IMR-90 (cell line): ENCODE measurements around the gene NLGN3. TPM values are rescaled to one million over a fixed set of nuclear protein-coding genes. Genes with fewer than 3 reads are reported as not detected.

Experiments used
- ATAC-seq: fragments of 200-7000 bp; cut with Tn5 transposase; 2 replicates; pipeline ENCODE4 v1.9.1; 2020; ENCODE audit warnings: low read depth, mild to moderate bottlenecking, moderate library complexity
- BruUV-seq: library from RNA; stranded (reverse); fragments of 400-500 nt; replicated peaks from 2 replicates; lab custom pipeline; 2021; lab: Mats Ljungman, UMichigan
- CTCF ChIA-PET: fragments of 300-600 bp; formaldehyde crosslinking; extraction: SDS; loops from one replicate; lab custom pipeline; 2021; ENCODE audit warnings: antibody characterized with exemption; lab: Yijun Ruan, JAX
- POLR2A ChIA-PET: fragments of 300-600 bp; sonication (Branson Sonifier 250); formaldehyde crosslinking; loops from one replicate; lab custom pipeline; 2022; ENCODE audit warnings: antibody characterized with exemption; ENCODE audit not compliant: unreplicated experiment; lab: Charles Lee
- DNase-seq: peaks from one replicate; pipeline ENCODE4 v3.0.0; 2013
- H2AFZ ChIP-seq: replicated peaks from 2 replicates; pipeline ENCODE3; 2013; ENCODE audit warnings: low read length, mild to moderate bottlenecking; ENCODE audit not compliant: poor library complexity
- H2AK5ac ChIP-seq: 2 replicates; pipeline ENCODE4 v1.6.1; 2013; ENCODE audit warnings: low read depth, low read length, inconsistent platforms
- H2AK9ac ChIP-seq: replicated peaks from 2 replicates; pipeline ENCODE3; 2013; ENCODE audit warnings: mild to moderate bottlenecking, low read depth, low read length, moderate library complexity; ENCODE audit not compliant: poor library complexity
- H2BK120ac ChIP-seq: 2 replicates; pipeline ENCODE4 v1.6.1; 2013; ENCODE audit warnings: low read depth, low read length, inconsistent platforms
- H2BK15ac ChIP-seq: 3 replicates; pipeline ENCODE4 v1.6.1; 2013; ENCODE audit warnings: low read depth, low read length, inconsistent platforms
- H2BK20ac ChIP-seq: 2 replicates; pipeline ENCODE4 v1.6.1; 2013; ENCODE audit warnings: low read depth, mild to moderate bottlenecking, inconsistent platforms, low read length, moderate library complexity
- H2BK5ac ChIP-seq: 2 replicates; pipeline ENCODE4 v1.6.1; 2013; ENCODE audit warnings: mild to moderate bottlenecking, low read depth, low read length, inconsistent platforms; ENCODE audit not compliant: poor library complexity, severe bottlenecking
- H3K14ac ChIP-seq: replicated peaks from 2 replicates; pipeline ENCODE4 v1.6.1; 2013; ENCODE audit warnings: low read depth, low read length, inconsistent platforms
- H3K18ac ChIP-seq: 2 replicates; pipeline ENCODE4 v1.6.1; 2013; ENCODE audit warnings: low read depth, low read length, control low read depth
- H3K23ac ChIP-seq: 2 replicates; pipeline ENCODE4 v1.6.1; 2013; ENCODE audit warnings: low read depth, low read length, inconsistent platforms
- H3K27ac ChIP-seq: 2 replicates; pipeline ENCODE4 v1.5.1; 2013; ENCODE audit warnings: mild to moderate bottlenecking, control low read depth, low read length; ENCODE audit not compliant: insufficient read depth
- H3K27me3 ChIP-seq: 2 replicates; pipeline ENCODE4 v1.6.1; 2013; ENCODE audit warnings: low read length; ENCODE audit not compliant: control insufficient read depth, insufficient read depth
- H3K36me3 ChIP-seq: 2 replicates; pipeline ENCODE4 v1.6.1; 2013; ENCODE audit warnings: low read length, mixed read lengths; ENCODE audit not compliant: control insufficient read depth, insufficient read depth
- H3K4ac ChIP-seq: 2 replicates; pipeline ENCODE4 v1.6.1; 2013; ENCODE audit warnings: low read depth, low read length, inconsistent platforms
- H3K4me1 ChIP-seq: 2 replicates; pipeline ENCODE4 v1.6.1; 2013; ENCODE audit warnings: low read length, mixed read lengths; ENCODE audit not compliant: control insufficient read depth, insufficient read depth
- H3K4me2 ChIP-seq: 2 replicates; pipeline ENCODE4 v1.6.1; 2013; ENCODE audit warnings: low read depth, mild to moderate bottlenecking, control low read depth, low read length, moderate library complexity
- H3K4me3 ChIP-seq: 2 replicates; pipeline ENCODE4 v1.5.1; 2013; ENCODE audit warnings: low read depth, mild to moderate bottlenecking, control low read depth, low read length, moderate library complexity; ENCODE audit not compliant: insufficient read depth
- H3K56ac ChIP-seq: 2 replicates; pipeline ENCODE4 v1.6.1; 2013; ENCODE audit warnings: low read length, inconsistent platforms; ENCODE audit not compliant: insufficient read depth; ENCODE audit errors: extremely low read depth
- H3K79me1 ChIP-seq, 2 experiments: 2 replicates each; pipeline ENCODE4 v1.6.1; 2013; ENCODE audit warnings: low read length in 2 of 2, inconsistent platforms in 1 of 2, low read depth in 1 of 2
- H3K9ac ChIP-seq: 2 replicates; pipeline ENCODE4 v1.6.1; 2013; ENCODE audit warnings: low read depth, low read length, control low read depth
- H3K9me1 ChIP-seq: 2 replicates; pipeline ENCODE4 v1.6.1; 2013; ENCODE audit warnings: low read length, inconsistent platforms; ENCODE audit not compliant: insufficient read depth
- H3K9me3 ChIP-seq: 2 replicates; pipeline ENCODE4 v1.6.1; 2013; ENCODE audit warnings: low read length; ENCODE audit not compliant: control insufficient read depth, insufficient read depth
- H4K20me1 ChIP-seq: 2 replicates; pipeline ENCODE4 v1.6.1; 2013; ENCODE audit warnings: low read length, inconsistent platforms; ENCODE audit not compliant: insufficient read depth
- H4K5ac ChIP-seq: 2 replicates; pipeline ENCODE4 v1.6.1; 2013; ENCODE audit warnings: mild to moderate bottlenecking, low read depth, low read length, control low read depth
- H4K8ac ChIP-seq, 2 experiments: 2 replicates each; pipeline ENCODE4 v1.6.1; 2013; ENCODE audit warnings: low read depth in 2 of 2, low read length in 2 of 2, control low read depth in 1 of 2, inconsistent platforms in 1 of 2
- H4K91ac ChIP-seq: 2 replicates; pipeline ENCODE4 v1.6.1; 2013; ENCODE audit warnings: low read depth, low read length, inconsistent platforms; ENCODE audit not compliant: insufficient read depth
- CEBPB ChIP-seq: IDR thresholded peaks from 2 replicates; pipeline ENCODE4 v1.6.1; 2012; ENCODE audit warnings: low read depth, low read length, improper control_type of control experiment
- MAFK ChIP-seq: IDR thresholded peaks from 2 replicates; pipeline ENCODE4 v1.6.1; 2012; ENCODE audit warnings: low read depth, low read length, improper control_type of control experiment
- MXI1 ChIP-seq: IDR thresholded peaks from 2 replicates; pipeline ENCODE4 v1.6.1; 2012; ENCODE audit warnings: low read depth, mild to moderate bottlenecking, low read length, moderate library complexity, borderline replicate concordance
- NFE2L2 ChIP-seq: fragments of 150-350 bp; IDR thresholded peaks from 2 replicates; pipeline ENCODE4 v1.6.1; 2016; ENCODE audit warnings: low read depth, mild to moderate bottlenecking, low read length
- RAD21 ChIP-seq: IDR thresholded peaks from 2 replicates; pipeline ENCODE4 v1.6.1; 2012; ENCODE audit warnings: low read length, improper control_type of control experiment
- SMC3 ChIP-seq: fragments of 150-350 bp; IDR thresholded peaks from 2 replicates; pipeline ENCODE4 v1.6.1; 2016; ENCODE audit warnings: low read depth, mild to moderate bottlenecking, antibody characterized with exemption, low read length, moderate library complexity
- WGBS, 2 experiments: methylation state at CpG; one replicate each; pipeline versions ENCODE4 v1.1.5 to v1.1.7; 2013; ENCODE audit warnings: missing lambda C conversion rate in 2 of 2; ENCODE audit not compliant: insufficient read length in 1 of 2; ENCODE audit errors: extremely low coverage in 2 of 2; 5-methylcytosine and 5-hydroxymethylcytosine counted together
- dilution Hi-C: fragments of 300-500 bp; cut with HindIII; formaldehyde crosslinking; loops from one replicate; pipeline ENCODE4 v1.14.3; 2018; ENCODE audit warnings: low sequenced_read_pairs; ENCODE audit not compliant: unreplicated experiment
- in situ Hi-C: fragments of 300-500 bp; cut with MboI; formaldehyde crosslinking; loops from 3 replicates; pipeline ENCODE4 v1.14.3; 2019; ENCODE audit warnings: low sequenced_read_pairs, inconsistent platforms, mixed read lengths
- intact Hi-C: fragments of 100-400 bp; cut with micrococcal nuclease; formaldehyde crosslinking; loops from 2 replicates; pipeline ENCODE4 v1.10.0; 2022
- polyA plus RNA-seq, 3 experiments: library from polyadenylated mRNA; depleted of rRNA; stranded (reverse); fragments of >200 nt; gene quantifications; 2 replicates each; pipeline ENCODE4 v1.2.3, GENCODE V29; 2012; ENCODE audit warnings: low replicate concordance in 1 of 3
- total RNA-seq: library from RNA; depleted of rRNA; stranded (reverse); fragments of >200 nt; gene quantifications from 2 replicates; pipeline ENCODE4 v1.2.3, GENCODE V29; 2012
- TF ChIP-seq, protein P1 (sequence below): conservative IDR thresholded peaks from 2 replicates; pipeline ENCODE4 v1.5.1; 2012; ENCODE audit warnings: mild to moderate bottlenecking, low read depth, low read length, improper control_type of control experiment
- TF ChIP-seq, protein P2 (sequence below): fragments of 150-350 bp; IDR thresholded peaks from 2 replicates; pipeline ENCODE4 v1.6.1; 2017; ENCODE audit warnings: mild to moderate bottlenecking, antibody characterized with exemption, low read length, low read depth

Gene NLGN3
- total and polyA plus RNA-seq, 2 of the 4 experiments (the other 2 are of a cell fraction) = 0.18 to 0.39 TPM

DNA sequence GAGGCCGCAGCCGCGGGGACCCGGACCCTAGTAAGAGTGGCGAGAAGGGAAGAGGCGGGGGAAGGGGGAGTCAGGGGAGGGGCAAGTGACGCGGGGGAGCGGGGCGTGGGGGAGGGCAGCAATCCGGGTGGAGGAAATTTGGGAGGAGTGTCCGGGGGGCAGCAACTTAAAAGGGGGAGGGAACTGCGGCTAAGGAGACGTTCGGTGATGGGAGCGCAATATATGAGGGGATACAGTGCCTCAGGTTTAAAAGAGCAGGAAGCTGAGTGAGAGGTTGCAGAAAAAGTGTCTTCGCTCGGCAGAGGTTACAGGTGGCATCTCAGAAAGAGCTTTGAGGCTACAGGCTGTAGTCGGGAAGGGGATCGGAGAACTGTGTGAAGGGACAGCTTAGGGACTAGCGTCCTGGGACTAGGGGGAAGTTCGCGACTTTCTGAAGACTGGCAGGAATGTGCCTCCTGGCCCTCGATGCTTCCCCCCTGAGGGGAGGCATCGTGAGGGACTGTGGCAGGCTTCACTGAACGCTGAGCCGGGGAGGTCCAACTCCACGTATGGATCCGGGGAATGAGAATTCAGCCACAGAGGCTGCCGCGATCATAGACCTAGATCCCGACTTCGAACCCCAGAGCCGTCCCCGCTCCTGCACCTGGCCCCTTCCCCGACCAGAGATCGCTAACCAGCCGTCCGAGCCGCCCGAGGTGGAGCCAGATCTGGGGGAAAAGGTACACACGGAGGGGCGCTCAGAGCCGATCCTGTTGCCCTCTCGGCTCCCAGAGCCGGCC is 48.5 kb upstream of the NLGN3 start (continued):
- TF ChIP-seq, protein P1, sequence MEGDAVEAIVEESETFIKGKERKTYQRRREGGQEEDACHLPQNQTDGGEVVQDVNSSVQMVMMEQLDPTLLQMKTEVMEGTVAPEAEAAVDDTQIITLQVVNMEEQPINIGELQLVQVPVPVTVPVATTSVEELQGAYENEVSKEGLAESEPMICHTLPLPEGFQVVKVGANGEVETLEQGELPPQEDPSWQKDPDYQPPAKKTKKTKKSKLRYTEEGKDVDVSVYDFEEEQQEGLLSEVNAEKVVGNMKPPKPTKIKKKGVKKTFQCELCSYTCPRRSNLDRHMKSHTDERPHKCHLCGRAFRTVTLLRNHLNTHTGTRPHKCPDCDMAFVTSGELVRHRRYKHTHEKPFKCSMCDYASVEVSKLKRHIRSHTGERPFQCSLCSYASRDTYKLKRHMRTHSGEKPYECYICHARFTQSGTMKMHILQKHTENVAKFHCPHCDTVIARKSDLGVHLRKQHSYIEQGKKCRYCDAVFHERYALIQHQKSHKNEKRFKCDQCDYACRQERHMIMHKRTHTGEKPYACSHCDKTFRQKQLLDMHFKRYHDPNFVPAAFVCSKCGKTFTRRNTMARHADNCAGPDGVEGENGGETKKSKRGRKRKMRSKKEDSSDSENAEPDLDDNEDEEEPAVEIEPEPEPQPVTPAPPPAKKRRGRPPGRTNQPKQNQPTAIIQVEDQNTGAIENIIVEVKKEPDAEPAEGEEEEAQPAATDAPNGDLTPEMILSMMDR = no peak

DNA sequence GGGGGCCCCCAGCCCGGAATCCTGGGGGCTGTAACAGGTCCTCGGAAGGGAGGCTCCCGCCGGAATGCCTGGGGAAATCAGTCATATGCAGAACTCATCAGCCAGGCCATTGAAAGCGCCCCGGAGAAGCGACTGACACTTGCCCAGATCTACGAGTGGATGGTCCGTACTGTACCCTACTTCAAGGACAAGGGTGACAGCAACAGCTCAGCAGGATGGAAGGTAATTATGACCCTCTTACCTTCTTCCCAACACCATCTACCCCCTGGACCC is 47.9 kb upstream of the NLGN3 start:
- in situ Hi-C loops = no loop called here

More for the DNA sequence above, 47.9 kb upstream of the NLGN3 start:
- Histone ChIP-seq H3K4me3 (peak overlapping the region; percentile 89), H3K4me1 (no peaks in the 10 kb centered on the region), H3K79me1 (no peaks in the 10 kb centered on the region), H2AK5ac (no peak overlapping the region), H3K23ac (no peak overlapping the region), H3K9ac (no peak overlapping the region), H3K9me1 (no peaks in the 10 kb centered on the region), H3K14ac (no peak overlapping the region), H3K27me3 (peaks cover 23% of the 10 kb centered on the region), H3K18ac (no peak overlapping the region), H2AK9ac (no peak overlapping the region), H2BK15ac (no peak overlapping the region), H4K5ac (no peak overlapping the region), H3K27ac (no peak overlapping the region), H3K4ac (no peak overlapping the region), H3K4me2 (peak overlapping the region; percentile 95), H4K20me1 (no peaks in the 10 kb centered on the region), H2BK20ac (no peak overlapping the region), H4K8ac (no peak overlapping the region), H3K9me3 (no peaks in the 10 kb centered on the region), H4K91ac (no peak overlapping the region), H2BK5ac (no peak overlapping the region), H2BK120ac (no peak overlapping the region), H3K36me3 (no peaks in the 10 kb centered on the region), H2AFZ (peak overlapping the region; percentile 91), H3K56ac (no peak overlapping the region)
- ChIA-PET CTCF (no interaction called here), POLR2A (no interaction called here)
- DNase-seq (no peak), ATAC-seq (no peak)
- intact Hi-C loops (loop anchor here (1.0 to 2.0 kb wide), 2 partner anchors 28 to 33 kb away; partner anchors contain the start of gene SNX12), dilution Hi-C loops (no loop called here)
- 26% methylated on average over 9 of the region's 9 CpGs; no CpG with 5 or more reads in 1 of the 2 experiments for WGBS, 2 experiments
- no TSS peak for BruUV-seq
- TF ChIP-seq, protein P2, sequence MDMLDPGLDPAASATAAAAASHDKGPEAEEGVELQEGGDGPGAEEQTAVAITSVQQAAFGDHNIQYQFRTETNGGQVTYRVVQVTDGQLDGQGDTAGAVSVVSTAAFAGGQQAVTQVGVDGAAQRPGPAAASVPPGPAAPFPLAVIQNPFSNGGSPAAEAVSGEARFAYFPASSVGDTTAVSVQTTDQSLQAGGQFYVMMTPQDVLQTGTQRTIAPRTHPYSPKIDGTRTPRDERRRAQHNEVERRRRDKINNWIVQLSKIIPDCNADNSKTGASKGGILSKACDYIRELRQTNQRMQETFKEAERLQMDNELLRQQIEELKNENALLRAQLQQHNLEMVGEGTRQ = no peak
- TF ChIP-seq MAFK (no peak), SMC3 (no peak), NFE2L2 (no peak), MXI1 (no peak), RAD21 (no peak), CEBPB (no peak)
- TF ChIP-seq, protein P1 = no peak
